T-helper 2 cell treated with Interferon-gamma antibody and Interleukin-4, amounts not matched to agents 5 μg/mL and 100 μg/mL, for 36 hours (primary cell): ENCODE results near the gene PRODH2.
A peak's percentile ranks its signal among the peaks of the same experiment; 100 is the strongest.

Experiments used
- DNase-seq: peaks from one replicate; pipeline ENCODE4 v3.0.0; 2021; ENCODE audit warnings: low spot score
- H3K27ac Mint-ChIP-seq: one replicate; pipeline ENCODE4 v1.8.0; 2021; ENCODE audit warnings: mild to moderate bottlenecking, mixed read lengths
- H3K27me3 Mint-ChIP-seq: one replicate; pipeline ENCODE4 v1.8.0; 2021; ENCODE audit warnings: low read depth, mixed read lengths
- H3K36me3 Mint-ChIP-seq: one replicate; pipeline ENCODE4 v1.8.0; 2021; ENCODE audit warnings: low read depth, mixed read lengths
- H3K4me1 Mint-ChIP-seq: one replicate; pipeline ENCODE4 v1.8.0; 2021; ENCODE audit warnings: low read depth, mixed read lengths
- H3K4me3 Mint-ChIP-seq: one replicate; pipeline ENCODE4 v1.8.0; 2022; ENCODE audit warnings: mild to moderate bottlenecking, moderate library complexity, mixed read lengths
- H3K9me3 Mint-ChIP-seq: one replicate; pipeline ENCODE4 v1.8.0; 2021; ENCODE audit warnings: mixed read lengths

The PRODH2 gene

DNA sequence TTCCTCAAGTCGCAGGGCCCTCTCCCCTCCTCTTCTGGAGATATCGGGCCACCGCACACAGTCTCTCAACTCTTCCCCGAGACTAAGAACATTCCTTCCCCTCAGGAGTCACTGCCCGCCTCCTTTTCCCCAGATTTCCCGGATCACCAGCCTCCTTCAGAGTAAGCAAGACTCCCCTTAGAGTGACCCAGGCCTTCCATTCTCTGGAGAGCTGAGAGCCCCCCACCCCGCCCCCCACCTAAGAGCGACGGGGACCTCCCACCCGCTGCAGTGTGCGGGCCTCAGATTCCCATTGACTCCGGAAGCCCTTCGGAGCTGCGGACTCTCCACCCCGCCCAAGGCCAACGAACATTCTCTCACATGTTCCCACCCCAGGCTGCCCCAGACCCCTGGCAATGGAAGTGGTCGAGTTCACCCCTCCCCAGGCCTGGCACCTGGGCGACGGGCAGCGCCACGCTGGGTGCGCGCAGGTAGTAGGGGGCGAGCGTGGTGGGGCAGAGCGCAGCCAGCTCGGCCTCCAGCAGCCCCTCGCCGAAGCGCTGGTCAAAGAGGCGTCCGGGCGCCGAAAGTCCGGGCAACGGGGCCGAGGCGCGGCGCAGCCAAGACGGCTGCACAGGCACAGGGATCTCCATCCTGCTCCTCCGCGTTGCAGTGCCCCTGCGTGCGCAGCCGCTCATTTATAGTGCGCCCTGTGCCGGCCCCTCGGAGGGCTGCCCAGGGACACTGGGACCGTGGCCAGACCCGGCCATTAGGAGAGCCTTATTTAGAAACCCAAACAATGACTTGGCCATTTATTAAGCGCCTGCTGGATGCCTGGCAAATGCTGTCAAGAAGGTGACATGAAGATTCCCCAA, 56.0 kb downstream of the PRODH2 start, which contains the start of gene HSPB6:
TSS of gene HSPB6 (minus strand) at position 653 of the 854 bp plus-strand sequence. CDS start at position 632, 21 bp downstream.
- H3K27me3 Mint-ChIP-seq = no peaks in the 10 kb centered on the region
- H3K4me3 Mint-ChIP-seq = peak within 1 kb of the TSS; percentile 86
- peak within 1 kb of the TSS; percentile 92 for H3K27ac Mint-ChIP-seq
- H3K4me1 Mint-ChIP-seq = peaks cover 20% of the 10 kb centered on the region
- DNase-seq = no peak
- peaks cover 17% of the 10 kb centered on the region for H3K36me3 Mint-ChIP-seq
- H3K9me3 Mint-ChIP-seq = no peaks in the 10 kb centered on the region

DNA sequence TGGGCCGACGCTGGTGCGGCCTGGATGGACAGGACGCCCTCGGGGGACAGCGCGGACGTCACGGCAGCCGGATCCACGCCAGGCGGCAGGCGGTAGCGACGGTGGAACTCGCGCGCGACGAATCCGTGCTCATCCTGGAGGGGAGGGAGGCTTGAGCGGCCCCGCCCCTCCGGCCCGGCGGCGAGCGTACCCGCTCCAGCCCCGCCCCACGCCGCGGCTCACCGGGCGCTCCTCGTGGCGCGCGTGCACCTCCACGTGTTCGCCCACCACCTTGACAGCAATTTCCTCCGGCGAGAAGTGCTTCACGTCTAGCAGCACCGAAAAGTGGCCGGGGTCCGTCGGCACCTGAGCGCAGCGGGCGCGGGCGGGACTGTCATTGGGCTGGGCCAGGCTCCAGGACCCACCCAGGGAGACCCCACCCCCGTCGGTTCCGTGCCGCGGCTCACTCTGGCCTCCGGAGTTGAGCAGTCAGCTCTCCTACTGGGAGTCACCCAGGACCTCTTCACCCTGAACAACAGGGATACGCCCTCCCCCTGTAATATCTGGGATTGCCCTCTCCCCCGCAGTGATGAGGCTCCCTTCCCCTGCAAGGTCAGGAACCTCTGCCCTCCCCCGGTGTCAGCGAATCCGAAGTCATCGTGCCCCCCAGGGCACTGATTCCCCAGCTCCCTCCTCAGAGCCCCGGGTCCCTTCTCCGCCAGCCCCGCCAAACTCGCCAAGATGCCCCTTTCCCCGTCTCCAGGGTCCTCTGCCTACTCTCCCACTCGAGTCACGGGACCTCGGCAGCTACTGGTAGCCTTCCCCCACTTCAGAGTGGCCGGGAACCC, 56.9 kb downstream of the PRODH2 start:
- peak overlapping the region; percentile 76 for H3K27ac Mint-ChIP-seq
- peak overlapping the region; percentile 60 for H3K4me3 Mint-ChIP-seq
- H3K9me3 Mint-ChIP-seq = no peaks in the 10 kb centered on the region
- peaks cover 17% of the 10 kb centered on the region for H3K36me3 Mint-ChIP-seq
- no peaks in the 10 kb centered on the region for H3K27me3 Mint-ChIP-seq
- H3K4me1 Mint-ChIP-seq = peaks cover 20% of the 10 kb centered on the region
- peak; percentile 48 for DNase-seq

DNA sequence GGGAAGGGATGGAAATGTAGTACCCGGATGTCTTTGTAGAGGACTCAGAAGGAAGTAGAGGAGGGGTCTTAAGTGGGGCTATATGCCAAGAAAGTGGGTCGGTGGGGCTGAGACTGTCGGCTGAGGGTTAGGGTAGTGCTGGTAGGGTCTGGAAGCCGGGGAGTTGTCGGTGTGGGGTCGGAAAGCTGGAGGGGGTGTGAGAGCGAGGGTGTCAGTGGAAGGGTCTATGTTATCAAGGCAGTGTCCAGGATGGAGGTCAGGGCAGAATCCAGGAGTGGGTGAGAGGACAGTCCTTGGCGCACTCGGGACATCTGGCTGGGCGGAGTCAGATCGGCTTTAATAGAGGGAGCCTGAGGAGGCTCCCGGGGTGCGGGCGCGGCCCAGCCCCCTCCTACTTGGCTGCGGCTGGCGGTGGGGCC, 57.5 kb downstream of the PRODH2 start:
- Mint-ChIP-seq H3K4me3 (no peak overlapping the region), H3K27ac (no peak overlapping the region), H3K36me3 (peaks cover 15% of the 10 kb centered on the region), H3K4me1 (peaks cover 21% of the 10 kb centered on the region), H3K9me3 (no peaks in the 10 kb centered on the region), H3K27me3 (no peaks in the 10 kb centered on the region)
- DNase-seq = no peak

DNA sequence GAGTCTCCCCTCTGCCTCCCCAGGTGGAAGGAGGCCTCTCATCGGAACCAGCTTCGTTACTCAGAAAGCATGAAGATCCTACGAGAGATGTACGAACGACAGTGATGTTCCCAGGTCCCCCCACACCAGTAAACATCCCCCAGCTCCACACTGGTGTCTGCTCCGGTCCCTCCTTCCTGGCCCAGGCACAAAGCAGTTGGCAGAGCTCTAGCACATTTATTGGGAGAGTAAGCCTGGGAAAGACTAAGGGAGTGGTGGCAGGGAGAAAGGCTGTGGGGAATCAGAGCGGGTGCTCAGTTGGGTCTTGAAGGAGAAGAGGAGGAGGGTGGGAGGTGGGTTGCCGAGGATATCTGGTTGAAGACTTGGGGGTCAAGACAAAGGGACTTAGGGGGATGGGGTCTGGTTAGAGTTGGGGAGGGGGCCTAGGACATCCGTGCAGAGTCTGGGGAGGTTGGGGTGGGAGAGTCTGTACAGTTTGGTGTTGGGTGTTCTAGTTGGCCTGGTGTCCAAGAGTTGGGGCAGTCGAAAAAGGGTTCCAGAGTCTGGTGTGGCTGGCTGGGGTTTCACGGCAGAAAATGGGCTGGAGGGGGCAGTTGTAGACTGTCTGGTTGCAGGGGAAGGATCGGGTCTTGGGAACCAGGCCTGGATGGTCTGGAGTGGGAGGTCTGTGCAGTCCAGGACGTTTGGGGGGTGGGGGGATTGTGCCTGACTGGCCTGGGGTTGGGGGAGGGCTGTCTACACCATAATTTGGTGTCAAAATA, 58.1 kb downstream of the PRODH2 start:
- Mint-ChIP-seq H3K27ac (no peak overlapping the region), H3K4me1 (peaks cover 23% of the 10 kb centered on the region), H3K36me3 (peaks cover 13% of the 10 kb centered on the region), H3K4me3 (peak overlapping the region; percentile 23), H3K9me3 (no peaks in the 10 kb centered on the region), H3K27me3 (no peaks in the 10 kb centered on the region)
- DNase-seq = no peak

DNA sequence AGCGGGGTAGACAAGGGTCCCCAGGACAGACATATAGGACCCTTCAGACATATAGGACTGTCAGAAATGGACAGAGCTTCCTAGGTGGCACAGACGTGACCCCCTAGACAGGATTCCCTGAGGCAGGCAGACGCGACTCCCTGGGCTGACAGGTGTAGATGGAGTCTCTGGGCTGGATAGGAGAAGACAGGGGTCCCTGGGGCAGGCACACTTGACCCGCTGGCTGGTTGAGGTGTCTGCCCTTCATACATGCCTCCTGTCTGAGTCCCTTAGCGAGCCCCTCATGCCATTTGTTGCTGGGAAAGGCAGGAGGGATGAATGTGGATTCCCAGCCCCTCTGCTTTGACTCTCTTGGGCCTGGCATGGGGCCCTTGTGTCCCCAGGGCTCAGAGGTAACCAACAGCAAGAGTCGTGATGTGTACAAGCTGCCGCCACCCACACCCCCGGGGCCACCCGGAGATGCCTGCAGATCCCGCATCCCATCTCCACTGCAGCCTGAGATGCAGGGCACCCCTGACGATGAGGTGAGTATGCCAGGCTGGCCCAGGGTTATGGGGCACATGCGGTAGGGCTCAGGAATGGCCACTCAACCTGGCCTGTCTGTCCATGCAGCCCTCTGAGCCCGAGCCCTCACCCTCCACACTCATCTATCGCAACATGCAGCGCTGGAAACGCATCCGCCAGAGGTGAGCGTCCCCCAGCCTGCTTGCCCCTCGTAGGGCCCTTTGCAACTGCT, 58.8 kb downstream of the PRODH2 start:
- Mint-ChIP-seq H3K9me3 (no peaks in the 10 kb centered on the region), H3K27me3 (no peaks in the 10 kb centered on the region), H3K27ac (no peak overlapping the region), H3K4me1 (peaks cover 19% of the 10 kb centered on the region), H3K36me3 (peaks cover 8% of the 10 kb centered on the region), H3K4me3 (no peak overlapping the region)
- DNase-seq = no peak

DNA sequence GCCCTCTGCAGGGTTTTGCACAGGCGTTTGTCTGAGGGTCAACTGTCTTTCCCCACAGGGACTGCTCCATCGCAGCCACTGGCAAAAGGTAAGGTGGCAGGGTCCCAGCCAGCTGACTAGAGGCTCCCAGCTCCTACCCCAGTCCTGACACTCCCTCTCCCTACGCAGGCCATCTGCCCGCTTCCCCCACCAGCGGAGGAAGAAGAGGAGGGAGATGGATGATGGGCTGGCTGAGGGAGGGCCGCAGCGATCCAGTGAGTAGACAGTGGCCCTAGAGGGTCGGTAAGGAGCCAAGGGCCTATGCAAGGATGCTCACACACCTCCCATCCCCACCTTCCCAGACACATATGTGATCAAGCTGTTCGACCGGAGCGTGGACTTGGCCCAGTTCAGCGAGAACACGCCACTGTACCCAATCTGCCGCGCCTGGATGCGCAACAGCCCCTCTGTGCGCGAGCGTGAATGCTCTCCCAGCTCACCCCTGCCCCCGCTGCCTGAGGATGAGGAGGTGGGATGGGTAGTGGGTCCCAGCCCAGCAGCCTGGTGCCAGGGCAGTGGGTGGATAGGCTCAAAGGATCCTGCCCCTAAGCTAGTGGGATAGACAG, 59.8 kb downstream of the PRODH2 start:
- H3K4me3 Mint-ChIP-seq = no peak overlapping the region
- peaks cover 20% of the 10 kb centered on the region for H3K4me1 Mint-ChIP-seq
- H3K27me3 Mint-ChIP-seq = no peaks in the 10 kb centered on the region
- DNase-seq = no peak
- H3K27ac Mint-ChIP-seq = no peak overlapping the region
- peaks cover 11% of the 10 kb centered on the region for H3K36me3 Mint-ChIP-seq
- no peaks in the 10 kb centered on the region for H3K9me3 Mint-ChIP-seq

DNA sequence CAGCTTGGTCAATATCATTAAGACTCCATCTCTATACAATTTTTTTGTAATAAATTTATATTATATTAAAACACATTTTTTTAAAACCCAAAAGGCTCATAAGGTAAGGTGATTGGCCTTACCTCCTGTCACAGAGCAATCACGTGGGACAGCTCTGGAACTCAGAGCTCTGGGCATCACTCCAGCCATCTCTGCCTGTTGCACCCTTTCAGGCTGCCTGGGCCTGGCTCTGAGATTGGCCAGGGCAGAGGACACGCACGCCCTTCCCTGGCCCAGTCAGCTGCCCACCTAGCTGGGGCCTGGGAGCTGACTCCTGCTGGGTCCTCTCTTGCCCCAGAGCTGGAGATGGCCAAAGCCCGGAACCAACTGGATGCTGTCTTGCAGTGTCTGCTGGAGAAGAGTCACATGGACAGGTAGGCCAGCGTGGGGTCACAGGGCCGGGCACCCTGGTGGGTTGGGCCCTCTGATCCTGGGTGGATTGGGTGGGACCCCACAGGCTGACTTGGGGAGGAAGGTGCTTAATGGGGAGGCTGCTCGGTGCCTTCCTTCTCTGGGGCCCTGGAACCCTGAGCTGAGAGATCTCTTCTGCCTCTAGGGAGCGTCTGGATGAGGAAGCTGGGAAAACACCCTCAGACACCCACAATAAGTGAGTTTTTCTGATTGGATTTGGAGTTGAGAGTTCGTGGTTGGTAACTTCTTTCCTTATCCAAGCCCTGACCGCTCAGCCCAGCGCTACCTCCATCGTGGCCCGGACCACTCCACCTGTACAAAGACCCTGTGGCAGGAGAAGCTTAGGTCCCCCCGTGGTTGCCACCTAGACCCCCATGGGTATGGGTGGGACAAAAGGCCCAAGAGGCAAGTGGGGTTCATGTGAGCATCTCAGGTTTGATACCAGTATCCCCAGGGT, 60.6 kb downstream of the PRODH2 start:
- DNase-seq = no peak
- Mint-ChIP-seq H3K9me3 (no peaks in the 10 kb centered on the region), H3K36me3 (peaks cover 12% of the 10 kb centered on the region), H3K27me3 (no peaks in the 10 kb centered on the region), H3K4me1 (peaks cover 23% of the 10 kb centered on the region), H3K4me3 (no peak overlapping the region), H3K27ac (no peak overlapping the region)

DNA sequence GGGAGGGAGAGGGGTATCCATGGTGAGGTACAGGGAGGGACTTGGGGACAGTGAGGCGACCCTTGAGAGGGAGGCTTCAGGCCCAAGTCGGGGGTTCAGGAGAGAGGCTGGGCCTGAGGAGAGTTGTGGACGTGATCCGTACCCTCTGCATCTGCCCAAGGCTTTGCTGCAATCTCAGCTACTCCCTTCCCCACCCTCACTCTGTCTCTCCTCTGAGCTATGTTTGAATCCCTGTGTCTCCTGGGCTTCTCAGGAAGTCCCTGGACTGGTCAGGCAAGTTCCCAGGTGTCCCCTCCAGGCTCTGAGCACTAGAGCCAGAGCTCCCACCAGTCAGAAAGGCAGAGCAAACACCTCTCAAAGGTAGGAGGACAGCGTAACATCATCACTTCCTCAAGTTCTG, 62.5 kb downstream of the PRODH2 start:
- H3K4me3 Mint-ChIP-seq = peak overlapping the region; percentile 43
- no peak overlapping the region for H3K27ac Mint-ChIP-seq
- no peaks in the 10 kb centered on the region for H3K9me3 Mint-ChIP-seq
- no peak for DNase-seq
- H3K36me3 Mint-ChIP-seq = peaks cover 14% of the 10 kb centered on the region
- H3K4me1 Mint-ChIP-seq = peaks cover 24% of the 10 kb centered on the region
- H3K27me3 Mint-ChIP-seq = no peaks in the 10 kb centered on the region
